Keratinocyte (primary cell): ENCODE data around the gene SUSD6. TPM values are rescaled to one million over a fixed set of nuclear protein-coding genes. Genes with fewer than 3 reads are reported as not detected.

Source experiments
- DNase-seq: peaks from one replicate; pipeline ENCODE4 v3.0.0-alpha.2; 2011; ENCODE audit warnings: low read depth, missing footprints, low spot score
- FAIRE-seq: peaks from 2 replicates; lab custom pipeline; 2011; peaks lifted over from hg19 to GRCh38; lab: Jason Lieb, UNC
- H2AFZ ChIP-seq: 2 replicates; pipeline ENCODE4 v1.6.0; 2012; ENCODE audit warnings: low read length, control low read depth, inconsistent platforms; ENCODE audit not compliant: control insufficient read depth
- H3K27ac ChIP-seq: 2 replicates; pipeline ENCODE4 v1.5.1; 2011; ENCODE audit warnings: low read length; ENCODE audit not compliant: control insufficient read depth, insufficient read depth
- H3K27me3 ChIP-seq: 3 replicates; pipeline ENCODE4 v1.6.0; 2011; ENCODE audit warnings: low read length; ENCODE audit not compliant: control insufficient read depth, insufficient read depth; ENCODE audit errors: extremely low read depth
- H3K36me3 ChIP-seq, 2 experiments: 2 replicates in 1 of 2; 3 replicates in 1 of 2; pipeline ENCODE4 v1.5.1; 2011; ENCODE audit warnings: low read length in 2 of 2, mild to moderate bottlenecking in 1 of 2; ENCODE audit not compliant: control insufficient read depth in 2 of 2, insufficient read depth in 2 of 2; ENCODE audit errors: extremely low read depth in 1 of 2
- H3K4me1 ChIP-seq: 3 replicates; pipeline ENCODE4 v1.5.1; 2011; ENCODE audit warnings: low read length; ENCODE audit not compliant: control insufficient read depth, insufficient read depth; ENCODE audit errors: extremely low read depth
- H3K4me2 ChIP-seq: 3 replicates; pipeline ENCODE4 v1.6.0; 2011; ENCODE audit warnings: low read depth, low read length; ENCODE audit not compliant: control insufficient read depth, insufficient read depth; ENCODE audit errors: extremely low read depth
- H3K4me3 ChIP-seq, 3 experiments: fragments of 200-600 bp in 1 of 3; sonication (generic) in 1 of 3; 2 replicates in 2 of 3; 3 replicates in 1 of 3; pipeline ENCODE4 v1.5.1; 2011 to 2016; ENCODE audit warnings: low read length in 3 of 3, mild to moderate bottlenecking in 3 of 3, control low read depth in 2 of 3, inconsistent platforms in 1 of 3, low read depth in 1 of 3, mixed read lengths in 1 of 3, mixed run types in 1 of 3, moderate library complexity in 1 of 3; ENCODE audit not compliant: control insufficient read depth in 2 of 3, insufficient read depth in 2 of 3; ENCODE audit errors: extremely low read depth in 1 of 3
- H3K79me2 ChIP-seq: 2 replicates; pipeline ENCODE4 v1.6.0; 2012; ENCODE audit warnings: low read length; ENCODE audit not compliant: control insufficient read depth, insufficient read depth
- H3K9ac ChIP-seq: 3 replicates; pipeline ENCODE4 v1.6.0; 2011; ENCODE audit warnings: low read length; ENCODE audit not compliant: control insufficient read depth, insufficient read depth; ENCODE audit errors: extremely low read depth
- H3K9me1 ChIP-seq: 3 replicates; pipeline ENCODE4 v1.6.0; 2011; ENCODE audit warnings: low read length; ENCODE audit not compliant: control insufficient read depth, insufficient read depth; ENCODE audit errors: extremely low read depth
- H3K9me3 ChIP-seq: 2 replicates; pipeline ENCODE4 v1.5.1; 2012; ENCODE audit warnings: low read depth, low read length; ENCODE audit not compliant: control insufficient read depth
- H4K20me1 ChIP-seq: 3 replicates; pipeline ENCODE4 v1.6.0; 2011; ENCODE audit warnings: low read length; ENCODE audit not compliant: control insufficient read depth, insufficient read depth; ENCODE audit errors: extremely low read depth
- CTCF ChIP-seq, 3 experiments: IDR thresholded peaks in 1 of 3; conservative IDR thresholded peaks in 1 of 3; optimal IDR thresholded peaks in 1 of 3; 2 replicates in 2 of 3; 3 replicates in 1 of 3; pipeline versions ENCODE3 to v1.5.1; 2011; ENCODE audit warnings: low read length in 3 of 3, mild to moderate bottlenecking in 3 of 3, moderate library complexity in 2 of 3, control low read depth in 1 of 3, inconsistent platforms in 1 of 3; ENCODE audit not compliant: insufficient read depth in 2 of 3; ENCODE audit errors: extremely low read depth in 1 of 3
- EZH2 ChIP-seq: IDR thresholded peaks from one replicate; pipeline ENCODE4 v1.6.1; 2012; ENCODE audit warnings: inconsistent platforms, mild to moderate bottlenecking, low read length, moderate library complexity
- dilution Hi-C: fragments of 300-500 bp; cut with MboI; formaldehyde crosslinking; loops from one replicate; pipeline ENCODE4 v1.7.0; 2020; ENCODE audit warnings: low sequenced_read_pairs; ENCODE audit not compliant: extremely low pct_ligation_motif_present
- polyA plus RNA-seq, 5 experiments: library from polyadenylated mRNA; depleted of rRNA in 3 of 5; stranded (reverse) in 3 of 5; stranded (forward) in 1 of 5; unstranded in 1 of 5; fragments of >200 nt; gene quantifications; 1 replicate in 1 of 5; 2 replicates in 3 of 5; 3 replicates in 1 of 5; pipeline versions ENCODE4 v1.2.1 to v1.2.3, GENCODE V29; 2011 to 2012; ENCODE audit warnings: missing spikeins in 2 of 5, low read depth in 1 of 5, low replicate concordance in 1 of 5

The SUSD6 gene
- polyA plus RNA-seq, 1 donor (not counting 4 experiments of a cell fraction or from before 2014, with no cell fraction given): 10.5 TPM

- FAIRE-seq (no peak), DNase-seq (no peak)
- H3K4me2 ChIP-seq: no peak overlapping the region
- H4K20me1 ChIP-seq: no peaks in the 10 kb centered on the region
- H3K27ac ChIP-seq: no peak overlapping the region
- peaks cover 7% of the 10 kb centered on the region for H3K4me1 ChIP-seq
- TF ChIP-seq CTCF (optimal IDR thresholded peaks at IDR 0.05 in 1 of 3, IDR thresholded peaks at IDR 0.05 in 1 of 3, conservative IDR thresholded peaks at IDR 0.05 in 1 of 3; ENCODE audit: extremely low read depth in 1 of 3, insufficient read depth in 2 of 3, low read length in 3 of 3): no peak
- TF ChIP-seq EZH2: no peak
- dilution Hi-C loops: no loop called here
- no peaks in the 10 kb centered on the region for H3K36me3 ChIP-seq
- H3K9ac ChIP-seq: no peak overlapping the region
- H3K9me1 ChIP-seq: no peaks in the 10 kb centered on the region
- H3K27me3 ChIP-seq: no peaks in the 10 kb centered on the region
- no peaks in the 10 kb centered on the region for H3K79me2 ChIP-seq
- no peak overlapping the region for H3K4me3 ChIP-seq
- no peak overlapping the region for H2AFZ ChIP-seq
- H3K9me3 ChIP-seq: no peaks in the 10 kb centered on the region
These were observed 144.9 kb downstream of the SUSD6 start for GRCh38 chr14:69756298-69756697.

GRCh38 chr14:69760810-69761209 lies 149.4 kb downstream of the SUSD6 start:
- H3K4me2 ChIP-seq: peak overlapping the region; percentile 16
- H3K27ac ChIP-seq: no peak overlapping the region
- DNase-seq (no peak), FAIRE-seq (no peak)
- no peaks in the 10 kb centered on the region for H3K79me2 ChIP-seq
- no peak overlapping the region for H3K9ac ChIP-seq
- no peaks in the 10 kb centered on the region for H3K9me3 ChIP-seq
- peaks cover 10% of the 10 kb centered on the region for H3K4me1 ChIP-seq
- H2AFZ ChIP-seq: peak overlapping the region; percentile 26
- H4K20me1 ChIP-seq: no peaks in the 10 kb centered on the region
- H3K27me3 ChIP-seq: no peaks in the 10 kb centered on the region
- no peak for TF ChIP-seq EZH2
- TF ChIP-seq CTCF (optimal IDR thresholded peaks at IDR 0.05 in 1 of 3, IDR thresholded peaks at IDR 0.05 in 1 of 3, conservative IDR thresholded peaks at IDR 0.05 in 1 of 3; ENCODE audit: extremely low read depth in 1 of 3, insufficient read depth in 2 of 3, low read length in 3 of 3): no peak
- no peak overlapping the region for H3K4me3 ChIP-seq
- no peaks in the 10 kb centered on the region for H3K36me3 ChIP-seq
- no peaks in the 10 kb centered on the region for H3K9me1 ChIP-seq
- dilution Hi-C loops: no loop called here
